Measurements from ENCODE around the gene CEP120.
"Not testable (repeated sequence)": the region's sequence is repeated elsewhere in the genome, so short reads cannot be mapped to it uniquely, and the experiment has no call there.

DNA sequence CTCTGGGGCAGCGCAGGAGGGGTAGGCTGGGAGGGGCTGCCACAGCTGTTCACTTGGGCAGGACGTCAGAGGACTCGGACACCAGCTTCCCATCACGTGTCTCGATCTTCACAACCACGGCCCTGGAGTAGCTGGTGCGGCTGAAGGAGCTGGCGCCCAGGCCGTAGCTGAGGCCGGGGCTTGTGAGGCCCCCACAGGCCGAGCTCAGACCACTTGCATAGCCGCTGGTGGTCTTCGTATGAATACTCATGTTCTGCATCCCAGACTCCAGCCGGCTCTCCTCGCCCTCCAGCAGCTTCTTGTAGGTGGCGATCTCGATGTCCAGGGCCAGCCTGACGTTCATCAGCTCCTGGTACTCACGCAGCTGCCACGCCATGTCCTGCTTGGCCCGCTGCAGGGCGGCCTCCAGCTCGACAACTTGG is 22.3 kb downstream of the CEP120 start:
- TF ChIP-seq, protein P1, sequence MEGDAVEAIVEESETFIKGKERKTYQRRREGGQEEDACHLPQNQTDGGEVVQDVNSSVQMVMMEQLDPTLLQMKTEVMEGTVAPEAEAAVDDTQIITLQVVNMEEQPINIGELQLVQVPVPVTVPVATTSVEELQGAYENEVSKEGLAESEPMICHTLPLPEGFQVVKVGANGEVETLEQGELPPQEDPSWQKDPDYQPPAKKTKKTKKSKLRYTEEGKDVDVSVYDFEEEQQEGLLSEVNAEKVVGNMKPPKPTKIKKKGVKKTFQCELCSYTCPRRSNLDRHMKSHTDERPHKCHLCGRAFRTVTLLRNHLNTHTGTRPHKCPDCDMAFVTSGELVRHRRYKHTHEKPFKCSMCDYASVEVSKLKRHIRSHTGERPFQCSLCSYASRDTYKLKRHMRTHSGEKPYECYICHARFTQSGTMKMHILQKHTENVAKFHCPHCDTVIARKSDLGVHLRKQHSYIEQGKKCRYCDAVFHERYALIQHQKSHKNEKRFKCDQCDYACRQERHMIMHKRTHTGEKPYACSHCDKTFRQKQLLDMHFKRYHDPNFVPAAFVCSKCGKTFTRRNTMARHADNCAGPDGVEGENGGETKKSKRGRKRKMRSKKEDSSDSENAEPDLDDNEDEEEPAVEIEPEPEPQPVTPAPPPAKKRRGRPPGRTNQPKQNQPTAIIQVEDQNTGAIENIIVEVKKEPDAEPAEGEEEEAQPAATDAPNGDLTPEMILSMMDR (conservative IDR thresholded peaks at IDR 0.05): not testable (repeated sequence)
- TF ChIP-seq ZFX (IDR thresholded peaks at IDR 0.05): not testable (repeated sequence)

Measured in C4-2B (cell line).